IMR-90 (cell line): Measurements from ENCODE around the gene CBX5.

Source experiments
- BHLHE40 ChIP-seq: fragments of 150-350 bp; IDR thresholded peaks from 2 replicates; pipeline ENCODE4 v1.6.1; 2016; ENCODE audit warnings: mild to moderate bottlenecking, low read depth, low read length
- CEBPB ChIP-seq: IDR thresholded peaks from 2 replicates; pipeline ENCODE4 v1.6.1; 2012; ENCODE audit warnings: low read depth, low read length, improper control_type of control experiment
- MAFK ChIP-seq: IDR thresholded peaks from 2 replicates; pipeline ENCODE4 v1.6.1; 2012; ENCODE audit warnings: low read depth, low read length, improper control_type of control experiment
- MAZ ChIP-seq: IDR thresholded peaks from 2 replicates; pipeline ENCODE4 v1.6.1; 2012; ENCODE audit warnings: low read depth, mild to moderate bottlenecking, low read length, improper control_type of control experiment, moderate library complexity, borderline replicate concordance
- MXI1 ChIP-seq: IDR thresholded peaks from 2 replicates; pipeline ENCODE4 v1.6.1; 2012; ENCODE audit warnings: low read depth, mild to moderate bottlenecking, low read length, moderate library complexity, borderline replicate concordance
- POLR2A ChIP-seq: IDR thresholded peaks from 2 replicates; pipeline ENCODE4 v1.6.1; 2012; ENCODE audit warnings: mild to moderate bottlenecking, low read depth, low read length
- RAD21 ChIP-seq: IDR thresholded peaks from 2 replicates; pipeline ENCODE4 v1.6.1; 2012; ENCODE audit warnings: low read length, improper control_type of control experiment
- RCOR1 ChIP-seq: IDR thresholded peaks from 2 replicates; pipeline ENCODE4 v1.6.1; 2012; ENCODE audit warnings: mild to moderate bottlenecking, low read length, improper control_type of control experiment; ENCODE audit not compliant: insufficient replicate concordance
- RFX5 ChIP-seq: IDR thresholded peaks from 2 replicates; pipeline ENCODE4 v1.8.0; 2012; ENCODE audit warnings: low read depth, mild to moderate bottlenecking, low read length, moderate library complexity
- SMC3 ChIP-seq: fragments of 150-350 bp; IDR thresholded peaks from 2 replicates; pipeline ENCODE4 v1.6.1; 2016; ENCODE audit warnings: low read depth, mild to moderate bottlenecking, antibody characterized with exemption, low read length, moderate library complexity
- TF ChIP-seq, protein P1 (sequence below): conservative IDR thresholded peaks from 2 replicates; pipeline ENCODE4 v1.5.1; 2012; ENCODE audit warnings: mild to moderate bottlenecking, low read depth, low read length, improper control_type of control experiment
- TF ChIP-seq, protein P2 (sequence below): fragments of 150-350 bp; IDR thresholded peaks from 2 replicates; pipeline ENCODE4 v1.6.1; 2017; ENCODE audit warnings: mild to moderate bottlenecking, antibody characterized with exemption, low read length, low read depth
- TF ChIP-seq, protein P3 (sequence below): fragments of 150-350 bp; IDR thresholded peaks from 2 replicates; pipeline ENCODE4 v1.6.1; 2016; ENCODE audit warnings: low read depth, mild to moderate bottlenecking, low read length, moderate library complexity, borderline replicate concordance

DNA sequence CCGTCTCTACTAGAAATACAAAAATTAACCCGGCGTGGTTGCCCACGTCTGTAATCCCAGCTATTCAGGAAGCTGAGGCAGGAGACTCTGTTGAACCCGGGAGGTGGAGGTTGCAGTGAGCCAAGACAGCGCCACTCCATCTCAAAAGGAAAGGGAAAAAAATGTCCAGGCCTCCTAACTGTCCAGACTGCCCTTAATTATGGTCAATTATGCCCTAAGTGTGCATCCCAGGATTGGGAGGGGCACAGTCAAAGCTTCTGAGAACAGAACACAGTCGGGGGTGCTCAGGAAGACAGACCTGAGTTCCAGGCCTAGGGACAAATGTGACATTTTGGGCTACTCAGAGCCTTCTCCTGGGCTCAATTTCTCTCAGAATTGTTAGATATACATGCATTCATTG, 59.4 kb downstream of the CBX5 start:
- TF ChIP-seq MXI1 = no peak
- TF ChIP-seq, protein P1, sequence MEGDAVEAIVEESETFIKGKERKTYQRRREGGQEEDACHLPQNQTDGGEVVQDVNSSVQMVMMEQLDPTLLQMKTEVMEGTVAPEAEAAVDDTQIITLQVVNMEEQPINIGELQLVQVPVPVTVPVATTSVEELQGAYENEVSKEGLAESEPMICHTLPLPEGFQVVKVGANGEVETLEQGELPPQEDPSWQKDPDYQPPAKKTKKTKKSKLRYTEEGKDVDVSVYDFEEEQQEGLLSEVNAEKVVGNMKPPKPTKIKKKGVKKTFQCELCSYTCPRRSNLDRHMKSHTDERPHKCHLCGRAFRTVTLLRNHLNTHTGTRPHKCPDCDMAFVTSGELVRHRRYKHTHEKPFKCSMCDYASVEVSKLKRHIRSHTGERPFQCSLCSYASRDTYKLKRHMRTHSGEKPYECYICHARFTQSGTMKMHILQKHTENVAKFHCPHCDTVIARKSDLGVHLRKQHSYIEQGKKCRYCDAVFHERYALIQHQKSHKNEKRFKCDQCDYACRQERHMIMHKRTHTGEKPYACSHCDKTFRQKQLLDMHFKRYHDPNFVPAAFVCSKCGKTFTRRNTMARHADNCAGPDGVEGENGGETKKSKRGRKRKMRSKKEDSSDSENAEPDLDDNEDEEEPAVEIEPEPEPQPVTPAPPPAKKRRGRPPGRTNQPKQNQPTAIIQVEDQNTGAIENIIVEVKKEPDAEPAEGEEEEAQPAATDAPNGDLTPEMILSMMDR = no peak
- TF ChIP-seq SMC3 = no peak
- TF ChIP-seq POLR2A = no peak
- no peak for TF ChIP-seq MAFK
- TF ChIP-seq CEBPB = no peak
- TF ChIP-seq, protein P2, sequence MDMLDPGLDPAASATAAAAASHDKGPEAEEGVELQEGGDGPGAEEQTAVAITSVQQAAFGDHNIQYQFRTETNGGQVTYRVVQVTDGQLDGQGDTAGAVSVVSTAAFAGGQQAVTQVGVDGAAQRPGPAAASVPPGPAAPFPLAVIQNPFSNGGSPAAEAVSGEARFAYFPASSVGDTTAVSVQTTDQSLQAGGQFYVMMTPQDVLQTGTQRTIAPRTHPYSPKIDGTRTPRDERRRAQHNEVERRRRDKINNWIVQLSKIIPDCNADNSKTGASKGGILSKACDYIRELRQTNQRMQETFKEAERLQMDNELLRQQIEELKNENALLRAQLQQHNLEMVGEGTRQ = no peak
- TF ChIP-seq, protein P3, sequence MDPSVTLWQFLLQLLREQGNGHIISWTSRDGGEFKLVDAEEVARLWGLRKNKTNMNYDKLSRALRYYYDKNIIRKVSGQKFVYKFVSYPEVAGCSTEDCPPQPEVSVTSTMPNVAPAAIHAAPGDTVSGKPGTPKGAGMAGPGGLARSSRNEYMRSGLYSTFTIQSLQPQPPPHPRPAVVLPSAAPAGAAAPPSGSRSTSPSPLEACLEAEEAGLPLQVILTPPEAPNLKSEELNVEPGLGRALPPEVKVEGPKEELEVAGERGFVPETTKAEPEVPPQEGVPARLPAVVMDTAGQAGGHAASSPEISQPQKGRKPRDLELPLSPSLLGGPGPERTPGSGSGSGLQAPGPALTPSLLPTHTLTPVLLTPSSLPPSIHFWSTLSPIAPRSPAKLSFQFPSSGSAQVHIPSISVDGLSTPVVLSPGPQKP = no peak
- no peak for TF ChIP-seq RCOR1
- no peak for TF ChIP-seq RAD21
- no peak for TF ChIP-seq MAZ
- TF ChIP-seq RFX5 = no peak
- TF ChIP-seq BHLHE40 = no peak
